D721Med (cell line): ENCODE data around the gene CASZ1.

Experiments used
- DNase-seq: peaks from one replicate; pipeline ENCODE4 v3.0.0; 2011; ENCODE audit warnings: low spot score; ENCODE audit not compliant: insufficient read length
- FAIRE-seq: peaks from 2 replicates; lab custom pipeline; 2011; peaks lifted over from hg19 to GRCh38; lab: Jason Lieb, UNC
- TF ChIP-seq, protein P1 (sequence below): IDR thresholded peaks from 2 replicates; pipeline ENCODE4 v1.5.1; 2012; ENCODE audit warnings: mild to moderate bottlenecking, control low read depth; ENCODE audit not compliant: insufficient read depth; ENCODE audit errors: missing control alignments

Gene CASZ1

DNA sequence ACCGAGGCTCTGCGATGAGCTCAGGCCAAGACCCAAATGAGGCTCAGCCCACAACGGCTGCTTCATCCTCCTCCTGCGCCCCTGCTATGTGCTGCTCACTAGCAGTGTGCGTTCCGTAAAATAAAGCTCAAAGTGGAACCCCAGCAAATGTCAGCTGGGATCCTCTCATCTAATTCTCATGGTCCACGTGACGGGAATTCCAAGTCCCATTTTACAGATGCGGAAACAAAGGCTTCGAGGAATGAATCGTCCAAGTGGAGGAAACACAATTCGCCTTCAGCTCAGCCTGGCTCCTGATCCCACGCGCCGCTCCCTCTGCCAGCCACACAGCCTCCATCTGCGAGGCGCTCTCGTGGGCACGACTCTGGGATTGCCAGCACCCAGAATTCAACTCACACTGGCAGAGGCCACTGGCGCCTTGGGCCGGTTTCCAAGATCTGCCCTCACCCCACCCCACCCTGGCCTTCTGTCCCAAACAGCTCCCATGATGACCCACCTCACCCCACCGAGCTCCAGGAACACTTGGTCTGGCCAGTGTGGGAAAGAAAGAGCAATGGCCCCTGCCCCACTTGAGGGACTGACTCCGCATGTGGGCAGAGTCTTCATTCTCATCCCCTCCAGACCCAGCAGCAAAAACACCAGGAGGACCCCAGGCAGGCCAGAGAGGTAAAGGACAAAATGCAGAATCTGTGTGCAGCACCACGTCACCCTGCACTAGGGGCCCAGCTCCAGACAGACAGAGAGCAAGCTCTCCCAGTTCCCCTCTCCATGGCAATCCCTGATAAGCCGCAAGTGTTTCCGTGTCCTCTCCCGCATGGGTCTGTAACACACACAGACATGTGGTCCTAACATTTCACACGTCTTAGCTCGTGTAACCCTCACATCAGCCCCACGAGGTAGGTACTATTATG, 10.5 kb downstream of the CASZ1 start:
- DNase-seq (no peak), FAIRE-seq (no peak)
- TF ChIP-seq, protein P1, sequence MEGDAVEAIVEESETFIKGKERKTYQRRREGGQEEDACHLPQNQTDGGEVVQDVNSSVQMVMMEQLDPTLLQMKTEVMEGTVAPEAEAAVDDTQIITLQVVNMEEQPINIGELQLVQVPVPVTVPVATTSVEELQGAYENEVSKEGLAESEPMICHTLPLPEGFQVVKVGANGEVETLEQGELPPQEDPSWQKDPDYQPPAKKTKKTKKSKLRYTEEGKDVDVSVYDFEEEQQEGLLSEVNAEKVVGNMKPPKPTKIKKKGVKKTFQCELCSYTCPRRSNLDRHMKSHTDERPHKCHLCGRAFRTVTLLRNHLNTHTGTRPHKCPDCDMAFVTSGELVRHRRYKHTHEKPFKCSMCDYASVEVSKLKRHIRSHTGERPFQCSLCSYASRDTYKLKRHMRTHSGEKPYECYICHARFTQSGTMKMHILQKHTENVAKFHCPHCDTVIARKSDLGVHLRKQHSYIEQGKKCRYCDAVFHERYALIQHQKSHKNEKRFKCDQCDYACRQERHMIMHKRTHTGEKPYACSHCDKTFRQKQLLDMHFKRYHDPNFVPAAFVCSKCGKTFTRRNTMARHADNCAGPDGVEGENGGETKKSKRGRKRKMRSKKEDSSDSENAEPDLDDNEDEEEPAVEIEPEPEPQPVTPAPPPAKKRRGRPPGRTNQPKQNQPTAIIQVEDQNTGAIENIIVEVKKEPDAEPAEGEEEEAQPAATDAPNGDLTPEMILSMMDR = no peak

DNA sequence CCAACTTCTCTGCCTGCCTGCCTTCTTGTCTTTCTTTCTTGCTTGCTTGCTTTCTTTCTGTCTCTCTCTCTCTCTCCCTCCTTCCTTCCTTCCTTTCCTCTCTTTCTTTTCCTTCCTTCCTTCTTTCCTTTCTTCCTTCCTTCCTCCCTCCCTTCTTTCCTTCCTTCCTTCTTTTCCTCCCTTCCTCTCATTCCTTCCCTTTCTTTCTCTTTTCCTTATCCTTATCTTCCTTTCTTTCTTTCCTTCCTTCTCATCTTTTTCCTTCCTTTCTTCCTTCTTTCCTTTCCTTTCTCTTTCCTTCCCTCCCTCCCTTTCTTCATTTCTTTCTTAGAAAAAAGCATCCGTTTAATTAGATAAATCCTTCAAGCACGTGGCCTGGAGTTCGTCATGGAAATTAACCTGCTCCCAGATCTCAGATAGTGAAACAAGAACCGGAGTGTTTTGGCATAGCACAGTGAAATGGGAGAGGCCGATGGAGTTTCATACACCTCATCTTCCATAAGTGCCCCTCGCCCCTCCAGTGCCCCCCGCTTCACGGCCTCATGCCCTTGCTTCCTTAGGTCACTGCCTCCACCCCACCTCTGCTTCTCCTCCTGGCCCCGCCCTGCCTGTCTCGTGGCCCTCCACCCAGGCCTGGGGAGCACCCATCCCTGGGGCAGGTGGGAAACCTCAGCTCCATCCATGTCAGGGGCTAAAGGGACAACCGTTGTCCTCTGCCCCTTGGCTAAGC, 11.3 kb downstream of the CASZ1 start:
- TF ChIP-seq, protein P1 = no peak
- DNase-seq (no peak), FAIRE-seq (no peak)

- TF ChIP-seq, protein P1 = no peak
- FAIRE-seq (no peak), DNase-seq (no peak)
Observed at GRCh38 chr1:10782491-10783244, 13.8 kb downstream of the CASZ1 start.

- TF ChIP-seq, protein P1 = no peak
- no peak for FAIRE-seq
- DNase-seq = no peak
Observed at GRCh38 chr1:10781137-10781536, 15.3 kb downstream of the CASZ1 start.

DNA sequence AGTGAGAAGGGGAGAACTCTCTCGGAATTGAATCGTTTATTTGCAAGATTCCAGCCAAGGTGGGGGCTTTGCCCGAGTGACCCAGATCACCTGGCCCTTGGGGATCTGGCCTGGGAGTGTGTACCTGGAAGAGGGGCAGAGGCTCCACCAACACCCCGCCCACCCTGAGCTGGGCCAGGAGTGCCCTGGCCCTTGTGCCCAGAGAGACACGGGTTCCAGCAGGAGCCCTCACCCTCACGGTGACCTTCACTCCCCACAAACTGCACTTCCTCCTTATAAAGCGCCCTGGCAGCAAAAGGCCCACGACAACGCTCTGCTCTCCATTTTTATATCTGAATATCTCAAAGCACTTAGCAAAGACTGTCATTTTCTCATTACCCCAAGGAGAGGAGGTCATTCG, 16.6 kb downstream of the CASZ1 start:
- TF ChIP-seq, protein P1 = no peak
- FAIRE-seq = no peak
- no peak for DNase-seq

GRCh38 chr1:10779201-10779600, 17.2 kb downstream of the CASZ1 start:
- TF ChIP-seq, protein P1 = no peak
- FAIRE-seq (no peak), DNase-seq (no peak)
